PC-3 (cell line): ENCODE measurements around the gene CAV1. TPM values are rescaled to one million over a fixed set of nuclear protein-coding genes. Genes with fewer than 3 reads are reported as not detected.
A peak's percentile ranks its signal among the peaks of the same experiment; 100 is the strongest.

Source experiments
- ATAC-seq: fragments of 200-7000 bp; cut with Tn5 transposase; 2 replicates; pipeline ENCODE4 v1.9.1; 2020; ENCODE audit warnings: mild to moderate bottlenecking, moderate library complexity
- BruUV-seq: library from RNA; stranded (reverse); fragments of 400-500 nt; replicated peaks from 2 replicates; lab custom pipeline; 2021; lab: Mats Ljungman, UMichigan
- CTCF ChIA-PET: fragments of 300-600 bp; sonication (Branson Sonifier 250); formaldehyde crosslinking; loops from one replicate; lab custom pipeline; 2022; ENCODE audit warnings: antibody characterized with exemption; lab: Charles Lee
- POLR2A ChIA-PET: fragments of 300-600 bp; sonication (Branson Sonifier 250); formaldehyde crosslinking; loops from one replicate; lab custom pipeline; 2022; ENCODE audit warnings: antibody characterized with exemption; ENCODE audit not compliant: unreplicated experiment; lab: Charles Lee
- DNase-seq: peaks from one replicate; pipeline ENCODE4 v3.0.0-alpha.2; 2015
- H2AFZ ChIP-seq: fragments of 300-600 bp; sonication (generic); 2 replicates; pipeline ENCODE4 v1.6.0; 2016; ENCODE audit warnings: antibody characterized with exemption, low read length
- H3F3A ChIP-seq: fragments of 300-600 bp; sonication (generic); one replicate; pipeline ENCODE4 v1.6.0; 2017; ENCODE audit warnings: antibody characterized with exemption, low read length, control low read depth, mild to moderate bottlenecking; ENCODE audit not compliant: unreplicated experiment
- H3K27ac ChIP-seq: fragments of 300-600 bp; sonication (generic); 2 replicates; pipeline ENCODE4 v1.5.1; 2016; ENCODE audit warnings: mild to moderate bottlenecking, low read length
- H3K27me3 ChIP-seq: fragments of 300-600 bp; sonication (generic); 2 replicates; pipeline ENCODE4 v1.6.1; 2016; ENCODE audit warnings: low read length, mixed read lengths
- H3K36me3 ChIP-seq: fragments of 300-600 bp; sonication (generic); 2 replicates; pipeline ENCODE4 v1.6.1; 2016; ENCODE audit warnings: low read depth, mixed run types, low read length, mixed read lengths
- H3K4me1 ChIP-seq: fragments of 300-600 bp; sonication (generic); 2 replicates; pipeline ENCODE4 v1.5.1; 2016; ENCODE audit warnings: low read length; ENCODE audit not compliant: insufficient read depth
- H3K4me2 ChIP-seq: fragments of 300-600 bp; sonication (generic); 2 replicates; pipeline ENCODE4 v1.6.0; 2016; ENCODE audit warnings: low read length
- H3K4me3 ChIP-seq: fragments of 300-600 bp; sonication (generic); 2 replicates; pipeline ENCODE4 v1.5.1; 2016; ENCODE audit warnings: mild to moderate bottlenecking, low read length, mixed read lengths
- H3K79me2 ChIP-seq: fragments of 300-600 bp; sonication (generic); 2 replicates; pipeline ENCODE4 v1.6.1; 2017; ENCODE audit warnings: low read length, mixed read lengths
- H3K9ac ChIP-seq: fragments of 300-600 bp; sonication (generic); 2 replicates; pipeline ENCODE4 v1.6.0; 2016; ENCODE audit warnings: mild to moderate bottlenecking, low read length
- H3K9me2 ChIP-seq: fragments of 300-600 bp; sonication (generic); replicated peaks from 2 replicates; pipeline ENCODE4 v1.6.1; 2016; ENCODE audit warnings: mixed run types, low read length, mixed read lengths
- H3K9me3 ChIP-seq: fragments of 300-600 bp; sonication (generic); 2 replicates; pipeline ENCODE4 v1.6.1; 2016; ENCODE audit warnings: low read length, mixed read lengths
- H4K20me1 ChIP-seq: fragments of 300-600 bp; sonication (generic); 2 replicates; pipeline ENCODE4 v1.6.1; 2016; ENCODE audit warnings: low read length, mixed read lengths
- EZH2 ChIP-seq: fragments of 300-600 bp; sonication (generic); IDR thresholded peaks from one replicate; pipeline ENCODE4 v1.6.1; 2017; ENCODE audit warnings: antibody characterized with exemption, mild to moderate bottlenecking, low read length; ENCODE audit not compliant: unreplicated experiment
- EZH2phosphoT487 ChIP-seq: fragments of 300-600 bp; sonication (generic); IDR thresholded peaks from 2 replicates; pipeline ENCODE4 v1.6.1; 2018; ENCODE audit warnings: mild to moderate bottlenecking, antibody characterized with exemption, low read length, borderline replicate concordance
- intact Hi-C: fragments of 100-400 bp; cut with micrococcal nuclease; formaldehyde crosslinking; loops from 2 replicates; pipeline ENCODE4 v1.9.0; 2023
- total RNA-seq: library from RNA; depleted of rRNA; stranded (reverse); fragments of >200 nt; gene quantifications from 2 replicates; pipeline ENCODE4 v1.2.3, GENCODE V29; 2014
- TF ChIP-seq, protein P1 (sequence below): fragments of 300-600 bp; sonication (generic); conservative IDR thresholded peaks from 2 replicates; pipeline ENCODE4 v1.5.1; 2017; ENCODE audit warnings: antibody characterized with exemption, low read depth, mild to moderate bottlenecking, low read length

Gene CAV1
- total RNA-seq, 1 experiment from 2014 or later: 284 TPM

DNA sequence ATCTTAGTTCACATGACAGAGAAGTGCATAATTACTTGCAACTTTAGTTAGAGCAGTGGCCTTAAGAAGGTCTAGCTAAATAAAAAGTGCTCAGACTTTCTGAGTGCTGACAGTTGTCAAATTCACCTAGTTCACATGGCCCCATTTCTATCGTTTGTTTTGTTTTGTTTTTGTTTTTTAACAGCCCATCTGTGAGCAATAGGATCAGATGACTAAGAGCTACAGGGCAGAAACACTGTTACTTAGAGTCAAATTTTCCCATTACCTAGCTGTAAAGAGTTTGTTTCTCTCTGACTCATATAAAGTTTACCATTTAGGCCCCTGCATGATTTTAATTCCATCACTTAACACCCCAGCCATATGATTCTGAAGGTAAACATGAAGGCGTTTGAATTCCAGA, 18.8 kb downstream of the CAV1 start:
- DNase-seq (peak; percentile 50), ATAC-seq (peak; percentile 61)
- peaks cover 78% of the 10 kb centered on the region for H3K36me3 ChIP-seq
- no peak overlapping the region for H2AFZ ChIP-seq
- no peaks in the 10 kb centered on the region for H3F3A ChIP-seq
- TF ChIP-seq EZH2: no peak
- ChIA-PET CTCF (interaction anchor here (1.0 to 1.1 kb wide), 2 partner anchors 17 to 45 kb away, joined by 3 to 5 read pairs; no protein-coding TSS in a partner anchor), POLR2A (interaction anchor here (0.6 to 0.7 kb wide), 2 partner anchors 17 to 317 kb away, joined by 4 to 5 read pairs; no protein-coding TSS in a partner anchor)
- H3K9ac ChIP-seq: no peak overlapping the region
- peak overlapping the region; percentile 33 for H3K27ac ChIP-seq
- H3K9me3 ChIP-seq: no peaks in the 10 kb centered on the region
- H3K4me3 ChIP-seq: no peak overlapping the region
- H3K9me2 ChIP-seq: no peaks in the 10 kb centered on the region
- BruUV-seq: no TSS peak
- H3K4me2 ChIP-seq: peak overlapping the region; percentile 3; the same call in 1 of the 2 replicates
- H3K79me2 ChIP-seq: peaks cover 96% of the 10 kb centered on the region
- intact Hi-C loops: no loop called here
- no peaks in the 10 kb centered on the region for H3K27me3 ChIP-seq
- H3K4me1 ChIP-seq: peaks cover 42% of the 10 kb centered on the region
- no peaks in the 10 kb centered on the region; the same call in 1 of the 2 replicates for H4K20me1 ChIP-seq

DNA sequence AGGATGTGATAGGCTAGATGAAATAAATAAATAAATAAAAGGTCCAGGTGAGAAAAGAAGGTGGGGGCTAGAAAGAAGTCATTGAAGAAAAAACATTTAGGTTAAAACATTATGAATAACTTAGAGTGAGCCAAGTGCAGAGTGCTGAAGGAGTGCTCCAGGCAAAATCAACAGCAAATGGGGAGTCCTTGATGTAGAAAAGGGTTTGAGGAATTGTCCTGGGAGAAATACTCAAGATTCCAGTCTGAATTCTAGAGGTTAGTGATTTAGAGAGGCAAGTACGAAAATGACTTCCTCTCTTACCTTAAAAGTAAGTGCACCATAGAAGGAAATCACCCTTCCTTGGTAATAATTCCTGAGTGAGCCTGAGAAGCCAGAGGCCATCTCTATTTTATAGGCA, 19.7 kb downstream of the CAV1 start:
- H3K4me2 ChIP-seq: no peak overlapping the region
- no peaks in the 10 kb centered on the region for H3K9me2 ChIP-seq
- H3K27ac ChIP-seq: no peak overlapping the region
- no peak overlapping the region for H3K4me3 ChIP-seq
- no peak overlapping the region for H3K9ac ChIP-seq
- ATAC-seq (no peak), DNase-seq (no peak)
- H3K9me3 ChIP-seq: no peaks in the 10 kb centered on the region
- H3F3A ChIP-seq: no peaks in the 10 kb centered on the region
- POLR2A ChIA-PET: no interaction called here
- no peaks in the 10 kb centered on the region for H3K27me3 ChIP-seq
- H3K4me1 ChIP-seq: peaks cover 38% of the 10 kb centered on the region
- no TSS peak for BruUV-seq
- H3K79me2 ChIP-seq: peaks cover 94% of the 10 kb centered on the region
- no peaks in the 10 kb centered on the region; the same call in 1 of the 2 replicates for H4K20me1 ChIP-seq
- TF ChIP-seq, protein P1, sequence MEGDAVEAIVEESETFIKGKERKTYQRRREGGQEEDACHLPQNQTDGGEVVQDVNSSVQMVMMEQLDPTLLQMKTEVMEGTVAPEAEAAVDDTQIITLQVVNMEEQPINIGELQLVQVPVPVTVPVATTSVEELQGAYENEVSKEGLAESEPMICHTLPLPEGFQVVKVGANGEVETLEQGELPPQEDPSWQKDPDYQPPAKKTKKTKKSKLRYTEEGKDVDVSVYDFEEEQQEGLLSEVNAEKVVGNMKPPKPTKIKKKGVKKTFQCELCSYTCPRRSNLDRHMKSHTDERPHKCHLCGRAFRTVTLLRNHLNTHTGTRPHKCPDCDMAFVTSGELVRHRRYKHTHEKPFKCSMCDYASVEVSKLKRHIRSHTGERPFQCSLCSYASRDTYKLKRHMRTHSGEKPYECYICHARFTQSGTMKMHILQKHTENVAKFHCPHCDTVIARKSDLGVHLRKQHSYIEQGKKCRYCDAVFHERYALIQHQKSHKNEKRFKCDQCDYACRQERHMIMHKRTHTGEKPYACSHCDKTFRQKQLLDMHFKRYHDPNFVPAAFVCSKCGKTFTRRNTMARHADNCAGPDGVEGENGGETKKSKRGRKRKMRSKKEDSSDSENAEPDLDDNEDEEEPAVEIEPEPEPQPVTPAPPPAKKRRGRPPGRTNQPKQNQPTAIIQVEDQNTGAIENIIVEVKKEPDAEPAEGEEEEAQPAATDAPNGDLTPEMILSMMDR: no peak
- TF ChIP-seq EZH2 (no peak), EZH2phosphoT487 (no peak)
- peaks cover 72% of the 10 kb centered on the region for H3K36me3 ChIP-seq
- H2AFZ ChIP-seq: no peak overlapping the region
- intact Hi-C loops: no loop called here
- CTCF ChIA-PET: no interaction called here

DNA sequence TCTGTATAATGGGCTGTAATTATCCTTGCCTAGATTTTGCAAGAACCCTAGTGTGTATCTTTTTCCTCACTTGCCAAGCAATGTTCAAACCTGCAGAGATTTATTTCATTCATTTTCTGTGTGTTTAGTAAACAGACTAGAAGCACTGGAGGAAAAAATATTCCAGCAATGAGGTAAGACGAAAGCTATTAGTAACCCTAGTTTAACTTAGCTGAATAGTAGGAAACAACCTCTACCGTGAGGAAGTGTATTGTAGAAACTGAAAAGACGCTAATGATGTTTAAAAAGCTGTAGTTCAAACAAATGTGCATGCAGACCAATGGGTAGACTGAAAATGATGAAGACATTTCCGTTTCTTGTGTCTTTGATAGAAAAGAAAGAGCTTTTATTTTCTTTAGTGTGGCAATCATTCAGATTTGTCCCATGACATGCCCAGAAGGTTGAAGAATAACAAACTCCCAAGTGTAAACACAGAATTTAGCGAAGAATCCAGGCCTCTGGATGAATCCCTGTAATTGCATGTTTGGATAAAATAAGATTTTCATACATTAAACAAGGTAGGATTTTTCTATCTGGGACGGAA, 20.7 kb downstream of the CAV1 start:
- H2AFZ ChIP-seq: no peak overlapping the region
- H3K4me3 ChIP-seq: no peak overlapping the region
- TF ChIP-seq, protein P1: no peak
- TF ChIP-seq EZH2phosphoT487 (no peak), EZH2 (no peak)
- no peaks in the 10 kb centered on the region for H3F3A ChIP-seq
- no TSS peak for BruUV-seq
- no peak overlapping the region for H3K4me2 ChIP-seq
- ATAC-seq (no peak), DNase-seq (no peak)
- H3K9me2 ChIP-seq: no peaks in the 10 kb centered on the region
- H3K36me3 ChIP-seq: peaks cover 74% of the 10 kb centered on the region
- POLR2A ChIA-PET: no interaction called here
- intact Hi-C loops: no loop called here
- H3K9me3 ChIP-seq: no peaks in the 10 kb centered on the region
- H3K27me3 ChIP-seq: no peaks in the 10 kb centered on the region
- CTCF ChIA-PET: no interaction called here
- H3K4me1 ChIP-seq: peaks cover 28% of the 10 kb centered on the region
- no peak overlapping the region for H3K9ac ChIP-seq
- H4K20me1 ChIP-seq: no peaks in the 10 kb centered on the region; the same call in 1 of the 2 replicates
- no peak overlapping the region for H3K27ac ChIP-seq
- peaks cover 93% of the 10 kb centered on the region for H3K79me2 ChIP-seq
